Stimulated activated naive CD4-positive, alpha-beta T cell treated with Interleukin-2 at 50 U/mL for 16 hours (primary cell): ENCODE results near the gene SHANK2.
"Not testable (repeated sequence)": the region's sequence is repeated elsewhere in the genome, so short reads cannot be mapped to it uniquely, and the experiment has no call there.

Experiments used
- DNase-seq: peaks from one replicate; lab custom pipeline; 2025; lab: John Stamatoyannopoulos, UW

SHANK2 gene

DNA sequence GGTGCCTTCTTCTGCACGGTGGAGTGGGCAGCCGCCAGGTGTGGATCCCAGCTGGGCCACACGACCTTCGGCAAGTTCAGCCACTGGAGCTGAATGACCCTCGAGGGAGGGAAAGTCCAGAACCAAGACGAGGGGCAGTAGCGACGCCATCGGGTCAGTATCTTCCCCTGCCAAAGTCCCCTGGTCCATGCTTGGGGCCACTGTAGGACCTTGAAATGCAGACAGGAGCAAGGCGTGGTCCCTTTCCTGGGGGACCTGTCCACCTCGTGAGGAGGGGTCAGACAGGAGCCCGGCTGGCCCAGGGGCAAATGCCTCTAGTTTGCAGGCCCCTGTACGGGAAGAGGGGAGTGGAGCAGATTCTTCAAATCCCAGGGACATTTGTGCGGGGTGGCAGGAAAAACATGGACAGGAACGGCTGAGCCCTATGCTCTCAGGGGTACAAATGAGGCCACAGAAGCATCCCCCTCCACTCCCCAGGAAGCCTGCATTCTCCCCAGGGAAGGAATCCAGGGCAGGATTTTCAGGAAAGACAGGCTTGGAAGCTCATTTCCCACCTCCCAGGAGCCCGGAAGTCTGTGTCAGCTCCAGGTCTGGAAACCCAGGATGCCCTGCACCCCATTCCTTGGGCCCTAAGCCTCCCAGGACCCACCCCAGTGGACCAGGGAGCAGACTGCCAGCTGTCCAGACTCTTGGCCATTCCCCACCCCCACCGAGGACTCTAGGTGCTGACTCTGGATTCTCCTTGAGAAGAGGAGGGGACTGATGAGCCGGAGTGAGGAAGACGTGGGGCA lies 6.6 kb downstream of the SHANK2 start:
- no peak for DNase-seq

DNA sequence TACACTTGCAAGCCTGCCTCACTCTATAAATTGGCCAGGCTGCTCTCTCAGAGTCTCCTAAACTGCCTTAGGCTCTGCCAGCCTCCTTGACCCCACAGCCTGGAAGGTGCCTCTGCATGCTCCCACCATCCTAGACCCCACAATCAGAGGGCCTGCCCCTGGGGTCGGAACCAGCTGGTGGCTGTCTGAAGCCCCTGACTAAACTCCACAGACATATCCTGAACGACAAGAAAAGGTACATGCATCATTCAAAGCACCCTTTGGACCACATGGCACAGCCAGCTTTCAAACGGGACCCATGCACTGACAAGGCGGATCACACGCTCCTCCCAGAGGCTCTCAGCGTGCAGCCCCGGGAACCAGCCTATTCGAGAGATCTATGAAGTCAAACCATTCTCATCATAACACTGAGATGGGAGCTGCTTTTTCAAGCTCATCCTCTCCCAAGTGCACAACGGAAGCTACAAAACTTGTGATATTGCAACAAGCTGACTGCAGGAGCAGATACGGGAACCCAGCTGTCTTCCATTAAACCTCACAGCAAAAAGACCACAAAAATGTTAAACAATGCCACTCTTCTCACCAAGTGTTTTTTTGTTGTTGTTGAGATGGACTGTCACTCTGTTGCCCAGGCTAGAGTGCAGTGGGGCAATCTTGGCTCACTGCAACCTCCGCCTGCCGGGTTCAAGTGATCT lies 8.1 kb downstream of the SHANK2 start:
- no peak for DNase-seq

DNA sequence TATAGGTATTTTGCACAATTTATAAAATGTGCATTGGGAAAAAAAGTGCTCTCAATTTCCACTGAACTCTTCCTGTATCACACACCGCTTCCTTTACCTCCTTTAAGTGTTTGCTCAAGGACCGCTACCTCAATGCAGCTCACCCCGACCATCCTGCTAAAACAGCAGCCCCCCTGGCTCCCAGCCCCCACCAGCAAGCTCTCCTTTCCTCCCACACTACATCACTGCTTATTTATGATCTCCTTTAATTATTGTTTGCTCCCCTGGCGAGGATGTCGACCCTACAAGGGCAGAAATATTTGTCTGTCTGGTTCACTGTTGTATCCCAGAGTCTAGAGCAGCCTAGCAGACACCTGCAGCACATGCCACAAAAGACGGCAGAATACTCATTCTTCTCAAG lies 10.0 kb downstream of the SHANK2 start:
- no peak for DNase-seq

DNA sequence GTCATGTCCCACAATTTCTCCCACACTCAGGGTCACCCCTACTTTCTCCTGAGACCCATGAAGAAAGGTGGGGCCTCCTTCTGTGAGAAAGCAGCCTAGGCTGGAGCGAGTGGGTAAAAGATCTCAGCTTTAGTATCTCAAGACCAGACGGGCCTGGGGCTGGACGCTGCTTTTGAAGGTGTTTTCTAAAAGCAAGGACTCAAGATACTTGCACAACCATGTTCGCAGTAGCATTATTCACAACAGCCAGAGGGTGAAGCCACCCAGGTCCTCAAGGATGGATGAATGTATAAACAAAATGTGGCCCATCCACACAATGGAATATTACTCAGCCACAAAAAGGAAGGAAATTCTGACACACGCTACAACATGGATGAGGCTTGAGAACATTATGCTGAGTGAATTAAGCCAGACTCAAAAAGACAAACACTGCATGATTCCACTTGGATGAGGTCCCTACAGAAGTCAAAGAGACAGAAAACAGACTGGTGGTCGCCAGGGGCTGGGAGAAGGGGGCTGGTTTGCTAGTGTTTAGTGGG lies 10.6 kb downstream of the SHANK2 start:
- no peak for DNase-seq

DNA sequence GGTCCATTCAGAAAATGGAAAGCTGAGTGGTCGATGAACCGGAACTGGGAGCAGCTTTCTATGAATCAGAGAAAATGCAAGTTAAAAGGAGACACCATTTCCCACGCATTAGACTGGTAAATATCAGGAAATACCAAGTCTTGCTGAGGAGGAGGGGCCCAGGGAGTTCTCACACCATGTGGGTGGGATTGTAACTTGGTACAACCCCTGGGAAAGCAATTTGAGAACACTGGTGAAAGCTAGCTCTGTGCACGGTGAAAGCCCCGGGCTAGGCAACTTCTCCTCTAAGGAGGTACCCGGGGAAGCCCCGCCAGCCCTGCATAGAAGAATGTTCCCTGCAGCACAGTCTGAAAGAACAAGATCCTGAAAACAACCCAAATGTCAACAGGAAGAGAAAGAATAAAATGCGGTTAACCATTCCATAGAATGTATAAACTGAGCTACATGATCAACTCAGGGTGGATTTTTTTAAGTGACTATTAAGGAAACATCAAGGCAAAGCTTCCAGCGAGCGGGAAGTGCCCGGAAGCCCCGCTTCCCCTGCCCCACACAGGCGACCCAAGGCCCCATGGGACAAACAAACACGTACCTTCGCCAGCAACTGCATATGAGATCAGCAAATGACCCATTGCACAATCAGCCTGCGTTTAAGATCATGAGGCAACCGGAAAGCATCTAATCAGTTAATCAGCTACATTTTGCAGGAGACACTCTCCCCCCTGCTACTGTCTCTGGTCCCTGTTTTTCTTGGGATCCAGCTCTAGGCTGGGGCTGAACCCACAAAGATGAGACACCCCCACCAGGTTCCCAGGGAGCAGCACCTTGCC lies 11.3 kb downstream of the SHANK2 start:
- DNase-seq = no peak

DNA sequence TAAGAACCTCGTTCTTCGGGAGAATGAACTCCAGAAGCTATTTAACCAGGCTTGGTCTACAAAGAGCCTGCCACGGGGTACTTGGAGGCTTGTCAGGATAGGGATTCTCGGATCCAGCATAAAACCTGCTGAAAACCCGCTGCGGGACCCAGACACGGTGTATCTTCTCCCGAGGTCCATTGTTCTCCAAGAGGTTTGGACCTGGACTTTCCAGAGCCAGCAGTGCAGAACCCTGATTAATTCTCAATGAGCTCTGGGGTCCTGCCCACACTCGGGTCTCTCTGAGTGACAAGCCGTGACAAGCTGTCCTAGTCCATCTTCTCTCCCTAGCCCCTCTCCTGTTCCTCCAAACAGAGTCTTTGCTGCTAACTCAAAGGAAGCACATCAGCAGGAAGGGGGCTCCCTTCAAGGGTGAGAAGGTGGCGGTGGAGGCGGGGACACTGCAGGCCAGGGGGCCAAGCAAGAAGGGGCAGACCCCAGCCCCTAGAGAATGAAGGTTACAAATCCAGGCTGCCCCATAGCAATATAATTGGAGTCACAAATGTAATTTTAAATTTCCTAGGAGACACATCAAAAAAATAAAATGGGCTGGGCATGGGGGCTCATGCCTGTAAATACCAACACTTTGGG lies 12.2 kb downstream of the SHANK2 start:
- DNase-seq = no peak

DNA sequence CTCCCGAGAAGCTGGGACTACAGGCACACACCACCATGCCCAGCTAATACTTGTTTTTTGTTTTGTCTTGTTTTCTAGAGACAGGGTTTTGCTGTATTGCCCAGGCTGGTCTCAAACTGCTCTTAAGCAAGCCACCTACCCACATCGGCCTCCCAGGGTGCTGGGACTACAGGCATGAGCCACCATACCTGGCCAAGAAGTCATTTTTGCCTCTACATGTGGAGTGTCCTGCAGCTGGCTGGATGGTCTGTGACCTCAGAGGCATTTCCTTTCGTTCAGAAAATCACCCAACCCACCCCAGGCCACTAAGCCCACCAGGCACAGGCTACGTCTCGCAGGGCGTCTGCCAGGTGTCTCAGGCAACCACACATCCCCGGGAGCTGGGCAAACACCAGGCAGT lies 12.8 kb downstream of the SHANK2 start:
- DNase-seq = no peak

DNA sequence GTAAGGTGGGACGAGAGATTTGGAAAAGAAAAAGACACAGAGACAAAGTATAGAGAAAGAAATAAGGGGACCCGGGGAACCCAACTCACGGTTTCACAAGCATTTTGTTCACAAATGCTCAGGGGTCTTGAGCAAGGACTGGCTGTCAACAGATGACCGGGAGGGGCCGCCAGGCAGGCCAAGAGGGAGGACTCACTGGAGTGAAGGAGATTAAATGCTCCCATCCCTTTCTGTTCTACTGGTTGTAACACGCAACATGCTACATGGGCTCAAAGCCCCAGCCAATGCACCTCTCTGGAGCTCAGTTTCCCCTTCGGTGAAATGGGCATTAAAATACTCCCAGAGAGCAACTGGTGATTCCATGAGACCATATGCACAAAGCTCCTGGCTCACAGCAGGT lies 13.4 kb downstream of the SHANK2 start:
- DNase-seq = no peak

DNA sequence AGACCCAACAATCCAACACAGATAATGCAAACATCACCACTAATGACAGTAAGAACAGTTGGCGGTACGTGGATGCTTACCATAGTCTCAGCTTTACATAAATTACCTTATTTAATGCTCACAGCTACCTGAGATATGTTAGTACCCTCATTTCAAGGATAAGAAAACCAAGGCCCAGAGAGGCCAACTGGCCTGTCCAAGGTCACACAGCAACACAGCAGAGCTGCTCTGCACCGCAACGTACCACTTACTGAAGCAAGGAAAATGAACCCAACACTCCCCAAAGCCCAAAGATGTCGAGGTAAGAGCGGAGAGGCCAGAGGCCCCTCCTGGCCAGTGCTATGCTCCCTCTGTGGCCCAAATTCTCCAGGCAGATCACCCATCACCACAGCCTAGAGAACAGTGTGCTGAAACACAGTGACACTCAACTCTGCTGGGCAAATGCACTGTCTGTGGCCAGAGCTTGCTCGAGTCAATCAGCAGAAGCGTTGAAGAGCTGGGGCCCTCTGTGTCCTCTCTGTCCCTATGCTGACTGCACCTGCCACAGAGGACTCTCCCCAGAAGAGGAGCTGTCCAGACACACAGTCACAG lies 14.0 kb downstream of the SHANK2 start:
- DNase-seq = no peak

DNA sequence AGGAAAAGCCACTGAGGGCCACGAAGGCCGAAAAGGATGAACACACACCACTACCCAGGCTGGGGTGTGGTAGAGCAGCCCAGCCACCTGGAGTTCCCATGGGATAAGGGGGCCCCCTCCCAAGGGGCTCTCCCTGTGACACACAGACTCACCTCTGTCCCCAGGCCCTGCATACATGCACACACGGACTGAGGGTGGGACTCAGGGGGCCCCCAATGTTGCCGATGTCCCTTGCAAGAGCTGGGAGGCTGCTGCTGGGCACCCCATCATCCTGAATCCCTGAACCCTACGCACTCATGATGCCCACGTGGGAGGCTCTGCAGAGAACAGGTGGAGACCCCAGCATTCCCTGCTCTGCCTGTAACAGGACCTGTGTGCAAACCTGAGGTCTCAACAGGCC lies 14.5 kb downstream of the SHANK2 start:
- DNase-seq = no peak

DNA sequence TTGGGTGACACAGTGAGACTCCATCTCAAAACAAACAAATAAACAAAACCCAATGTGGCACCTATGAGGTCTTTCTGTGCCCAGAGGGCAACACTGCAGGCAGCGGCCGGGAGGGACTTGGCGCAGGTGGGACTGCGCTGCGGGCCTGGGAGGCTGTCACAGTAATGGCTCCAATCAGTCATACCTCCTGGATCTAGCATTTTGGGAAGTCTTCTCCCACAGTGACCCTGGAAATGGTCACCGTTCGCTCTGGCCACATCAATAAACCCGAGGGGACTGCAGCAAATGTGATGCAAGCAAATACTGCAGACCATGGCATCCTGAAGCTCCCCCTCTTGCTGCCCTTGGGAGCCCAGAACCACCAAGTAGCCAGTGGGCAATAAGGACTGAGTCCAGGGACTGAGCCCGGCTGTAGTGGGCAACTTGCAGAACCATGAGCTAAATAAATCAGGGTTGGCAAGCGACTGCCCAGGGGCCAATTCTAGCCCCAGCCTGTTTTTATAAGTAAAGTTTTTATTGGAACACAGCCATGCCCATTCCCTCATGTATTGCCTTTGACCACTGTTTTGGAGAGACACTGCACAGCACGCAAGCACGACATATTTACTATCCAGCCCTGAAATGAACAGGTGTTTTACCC lies 15.4 kb downstream of the SHANK2 start:
- no peak for DNase-seq

DNA sequence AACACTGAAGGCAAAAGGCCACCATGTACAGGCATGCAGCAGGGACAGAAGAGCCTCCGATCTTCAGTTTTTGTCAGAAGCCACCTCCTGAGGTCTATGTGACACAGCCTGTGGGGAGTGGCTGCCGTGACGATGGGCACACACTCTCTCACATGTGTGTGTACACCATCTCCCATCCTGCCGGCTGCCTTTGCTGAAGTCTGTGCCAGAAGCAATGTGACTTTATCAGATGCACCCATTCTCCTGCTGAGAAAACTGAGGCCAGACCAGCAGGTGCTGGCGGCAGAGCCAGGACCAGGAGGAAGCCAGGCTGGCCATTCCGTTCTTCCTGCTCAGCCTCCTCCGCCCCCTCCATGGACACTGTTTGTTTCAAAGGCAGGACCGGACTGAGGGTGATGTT lies 16.7 kb downstream of the SHANK2 start:
- no peak for DNase-seq

DNA sequence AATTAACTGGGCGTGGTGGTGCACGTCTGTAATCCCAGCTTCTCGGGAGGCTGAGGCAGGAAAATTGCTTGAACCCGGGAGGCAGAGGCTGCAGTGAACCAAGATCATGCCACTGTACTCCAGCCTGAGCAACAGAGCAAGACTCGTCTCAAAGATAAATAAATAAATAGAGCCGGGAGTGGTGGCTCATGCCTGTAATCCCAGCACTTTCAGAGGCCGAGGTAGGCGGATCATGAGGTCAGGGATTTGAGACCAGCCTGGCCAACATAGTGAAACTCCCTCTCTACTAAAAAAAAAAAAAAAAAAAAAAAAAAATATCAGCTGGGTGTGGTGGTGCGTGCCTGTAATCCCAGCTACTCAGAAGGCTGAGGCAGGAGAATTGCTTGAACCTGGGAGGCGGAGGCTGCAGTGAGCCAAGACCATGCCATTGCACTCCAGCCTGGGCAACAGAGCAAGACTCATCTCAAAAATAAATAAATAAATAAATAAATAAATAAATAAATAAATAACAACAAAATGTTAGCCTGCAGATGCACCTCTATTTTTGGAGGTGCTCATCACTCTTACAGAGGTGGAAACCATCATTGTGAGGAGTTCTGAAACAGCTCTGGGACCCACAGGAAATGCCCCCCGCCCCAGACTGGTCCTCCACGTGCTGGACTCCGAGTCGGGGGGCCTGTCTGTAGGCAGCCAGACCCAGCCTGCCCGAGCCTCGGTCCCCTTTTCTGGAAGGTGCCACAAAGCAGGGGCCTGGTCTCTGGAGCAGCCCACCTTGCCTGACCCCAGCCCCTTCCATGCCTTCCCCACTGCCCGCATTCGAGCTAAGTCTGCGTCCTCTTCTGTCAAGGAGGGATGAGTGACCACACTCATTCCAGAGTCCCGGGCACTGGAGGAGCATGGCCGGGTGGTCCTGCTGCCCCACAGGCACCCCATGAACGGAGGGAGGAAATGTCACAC lies 18.2 kb downstream of the SHANK2 start:
- DNase-seq = not testable (repeated sequence)

DNA sequence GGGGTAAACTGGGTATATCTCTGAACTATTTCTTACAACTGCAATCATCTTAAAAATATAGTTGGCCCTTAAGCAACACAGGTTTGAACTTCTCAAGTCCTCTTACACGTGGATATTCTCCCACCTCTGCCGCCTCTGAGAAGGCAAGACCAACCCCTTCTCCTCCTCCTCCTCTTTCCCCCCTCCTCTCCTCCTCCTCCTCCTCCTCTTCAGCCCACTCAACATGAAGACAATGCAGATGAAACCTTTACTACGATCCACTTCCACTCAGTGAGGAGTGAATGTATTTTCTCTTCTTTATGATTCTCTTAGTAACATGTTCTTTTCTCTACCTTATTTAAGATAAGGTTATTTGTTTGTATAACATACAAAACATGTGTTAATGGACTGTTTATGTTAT lies 20.0 kb downstream of the SHANK2 start:
- no peak for DNase-seq

DNA sequence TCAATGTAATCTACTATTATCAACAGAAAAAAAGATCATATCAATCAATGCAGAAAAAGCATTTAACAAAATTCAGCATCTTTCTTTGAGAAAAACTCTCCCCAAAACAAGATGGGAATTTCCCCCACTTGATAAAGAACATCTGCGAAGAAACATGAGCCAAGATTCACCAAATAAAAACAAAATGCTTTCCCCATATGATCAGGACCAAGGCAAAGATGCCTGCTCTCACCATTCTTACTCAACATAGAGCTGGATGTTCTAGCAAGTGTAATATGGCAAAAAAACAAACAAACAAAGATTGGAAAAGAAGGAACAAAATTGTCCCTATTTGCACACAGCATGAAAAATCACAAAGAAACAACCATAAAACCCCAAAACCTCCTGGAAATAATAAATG lies 23.4 kb downstream of the SHANK2 start:
- DNase-seq = no peak

DNA sequence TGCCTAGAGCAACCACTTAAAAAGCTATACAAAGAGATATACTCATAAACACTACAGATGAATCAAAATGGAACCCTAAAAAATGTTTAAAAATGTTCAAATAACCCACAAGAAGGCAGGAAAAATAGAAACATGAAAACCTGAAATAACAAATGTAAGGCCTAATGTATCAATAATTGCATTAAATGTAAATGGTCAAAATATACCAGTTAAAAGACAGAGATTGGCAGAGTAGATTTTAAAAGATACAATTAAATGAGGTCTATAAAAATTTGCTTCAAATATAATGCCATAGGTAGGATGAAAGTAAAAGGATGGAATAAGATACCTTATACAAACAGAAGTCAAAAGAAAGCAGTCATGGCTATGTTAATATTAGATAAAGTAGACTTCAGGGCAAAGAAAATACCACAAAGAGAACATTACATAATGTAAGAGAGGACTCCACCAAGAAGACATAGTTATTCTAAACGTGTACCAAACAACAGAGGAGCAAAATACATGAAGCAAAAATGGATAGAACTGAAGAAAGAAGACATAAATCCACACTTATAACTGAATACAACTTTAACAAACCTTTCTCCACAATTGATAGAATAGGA lies 25.2 kb downstream of the SHANK2 start:
- DNase-seq = no peak

DNA sequence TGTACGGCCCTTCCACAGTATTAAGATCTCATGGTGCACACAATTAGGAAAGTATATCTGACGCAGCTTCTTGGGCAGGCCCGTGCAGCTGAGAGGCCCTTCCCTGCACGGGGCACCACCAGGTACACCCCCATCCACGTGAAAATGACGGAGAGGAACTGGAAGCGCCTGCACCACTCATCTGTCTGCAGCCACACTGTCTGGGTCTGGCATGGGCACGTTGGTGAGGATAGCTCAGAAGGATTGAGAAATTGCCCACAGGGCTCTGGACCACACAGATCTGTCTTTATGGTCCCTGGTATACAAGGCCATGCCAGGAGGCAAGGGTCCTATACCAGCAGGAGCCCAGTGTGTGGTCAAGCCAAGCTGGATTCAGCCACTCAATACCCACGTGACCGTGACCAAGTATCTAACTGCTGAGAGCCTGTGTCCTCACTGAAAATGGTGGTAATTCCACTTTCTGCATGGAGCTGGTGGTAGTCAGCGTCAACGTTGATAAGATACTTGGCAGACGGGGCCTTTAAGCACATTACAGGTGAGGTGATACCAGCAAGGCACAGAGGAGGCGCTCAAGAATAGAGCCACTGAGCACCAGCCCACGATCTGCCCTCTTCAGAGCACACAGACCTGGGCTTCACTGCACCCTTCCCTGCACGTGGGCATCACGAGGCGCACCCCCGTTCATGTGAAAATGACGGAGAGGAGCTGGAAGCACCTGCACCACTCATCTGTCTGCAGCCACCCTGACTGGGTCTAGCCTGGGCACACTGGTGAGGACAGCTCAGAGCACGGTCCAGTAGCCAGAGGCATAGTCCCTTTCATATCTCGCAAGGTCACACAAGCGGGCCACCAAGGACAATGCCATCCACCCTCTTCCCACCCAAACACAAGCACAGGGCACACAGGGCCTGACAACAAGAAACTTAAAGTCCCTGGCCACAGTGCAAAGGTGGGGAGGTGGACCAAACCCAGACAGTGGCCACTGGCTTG lies 28.4 kb downstream of the SHANK2 start:
- DNase-seq = no peak

DNA sequence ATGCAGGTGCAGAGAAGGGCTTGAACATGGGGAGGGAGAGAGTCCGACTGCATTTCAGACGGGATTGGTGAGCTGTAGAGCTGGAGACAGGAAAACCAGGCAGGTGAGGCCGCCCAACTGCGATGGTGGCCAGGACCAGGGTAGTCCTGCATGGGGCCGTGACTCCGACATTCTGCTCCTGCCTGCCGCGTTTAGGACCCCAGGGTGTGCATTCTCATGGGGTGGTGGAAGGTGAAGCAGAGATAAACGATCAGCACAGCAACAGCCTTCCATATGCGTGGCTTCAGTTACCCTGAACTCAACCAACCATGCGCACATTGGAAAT lies 29.3 kb downstream of the SHANK2 start:
- no peak for DNase-seq
